SK-N-SH (cell line): ENCODE measurements around the gene EDRF1. TPM values are rescaled to one million over a fixed set of nuclear protein-coding genes. Genes with fewer than 3 reads are reported as not detected.

ENCODE experiments used
- CTCF ChIA-PET: fragments of 300-600, 350-600 bp; formaldehyde crosslinking; extraction: SDS; loops from one replicate; lab custom pipeline; 2021; lab: Yijun Ruan, JAX
- POLR2A ChIA-PET: fragments of 350-600 bp; sonication (Branson Sonifier 250); formaldehyde crosslinking; extraction: SDS; loops from one replicate; lab custom pipeline; 2020; ENCODE audit warnings: antibody characterized with exemption, inconsistent platforms; lab: Yijun Ruan, JAX
- DNase-seq: peaks from one replicate; pipeline ENCODE4 v3.0.0; 2012
- H2AFZ ChIP-seq: fragments of 200-600 bp; sonication (generic); 2 replicates; pipeline ENCODE4 v1.8.1; 2016; ENCODE audit warnings: antibody characterized with exemption, mild to moderate bottlenecking, low read depth
- H3F3A ChIP-seq: fragments of 200-600 bp; sonication (generic); replicated peaks from 2 replicates; pipeline ENCODE3; 2016; ENCODE audit warnings: antibody characterized with exemption, mild to moderate bottlenecking; ENCODE audit not compliant: insufficient read depth
- H3K27ac ChIP-seq, 2 experiments: fragments of 200-500 bp in 1 of 2; fragments of 200-600 bp in 1 of 2; sonication (Bioruptor generic) in 1 of 2; sonication (generic), shearing (Covaris generic) in 1 of 2; 2 replicates each; pipeline versions ENCODE4 v1.5.1 to v1.6.1; 2014 to 2016; ENCODE audit warnings: low read depth in 2 of 2, inconsistent platforms in 1 of 2, low read length in 1 of 2, mild to moderate bottlenecking in 1 of 2, mixed read lengths in 1 of 2
- H3K27me3 ChIP-seq: fragments of 200-600 bp; sonication (generic), shearing (Covaris generic); 2 replicates; pipeline ENCODE4 v1.6.1; 2016; ENCODE audit warnings: mixed run types; ENCODE audit not compliant: insufficient read depth
- H3K36me3 ChIP-seq, 2 experiments: fragments of 200-500 bp in 1 of 2; fragments of 200-600 bp in 1 of 2; sonication (Bioruptor generic) in 1 of 2; sonication (generic) in 1 of 2; replicated peaks in 1 of 2; 2 replicates each; pipeline versions ENCODE3 to v1.5.1; 2014 to 2016; ENCODE audit warnings: low read length in 1 of 2, mild to moderate bottlenecking in 1 of 2; ENCODE audit not compliant: insufficient read depth in 2 of 2, control insufficient read depth in 1 of 2
- H3K4me1 ChIP-seq, 2 experiments: fragments of 200-500 bp in 1 of 2; fragments of 200-600 bp in 1 of 2; sonication (Bioruptor generic) in 1 of 2; sonication (generic), shearing (Covaris generic) in 1 of 2; 2 replicates each; pipeline versions ENCODE4 v1.5.1 to v1.6.1; 2014 to 2016; ENCODE audit warnings: low read depth in 1 of 2, low read length in 1 of 2, mixed run types in 1 of 2; ENCODE audit not compliant: insufficient read depth in 2 of 2, control insufficient read depth in 1 of 2
- H3K4me2 ChIP-seq: fragments of 200-600 bp; sonication (generic), shearing (Covaris generic); 2 replicates; pipeline ENCODE4 v1.6.1; 2017; ENCODE audit warnings: mixed run types
- H3K4me3 ChIP-seq, 2 experiments: fragments of 200-500 bp in 1 of 2; fragments of 200-600 bp in 1 of 2; sonication (Bioruptor generic) in 1 of 2; sonication (generic), shearing (Covaris generic) in 1 of 2; 2 replicates each; pipeline versions ENCODE4 v1.5.1 to v1.8.1; 2014 to 2016; ENCODE audit warnings: low read depth in 2 of 2, inconsistent platforms in 1 of 2, low read length in 1 of 2, mild to moderate bottlenecking in 1 of 2, mixed read lengths in 1 of 2, moderate library complexity in 1 of 2
- H3K79me2 ChIP-seq: fragments of 200-600 bp; sonication (generic); 2 replicates; pipeline ENCODE4 v1.8.1; 2017; ENCODE audit warnings: mild to moderate bottlenecking; ENCODE audit not compliant: insufficient read depth
- H3K9ac ChIP-seq: fragments of 200-600 bp; sonication (generic); 2 replicates; pipeline ENCODE4 v1.6.1; 2017; ENCODE audit warnings: mixed run types
- H3K9me2 ChIP-seq: fragments of 200-600 bp; sonication (generic); 2 replicates; pipeline ENCODE4 v1.6.1; 2017; ENCODE audit warnings: mixed run types
- H3K9me3 ChIP-seq: fragments of 200-600 bp; sonication (generic); 2 replicates; pipeline ENCODE4 v1.6.1; 2017; ENCODE audit warnings: mixed run types, mild to moderate bottlenecking, moderate library complexity
- H4K20me1 ChIP-seq: fragments of 200-600 bp; sonication (generic); 2 replicates; pipeline ENCODE4 v1.6.1; 2017; ENCODE audit warnings: mild to moderate bottlenecking, mixed run types; ENCODE audit not compliant: insufficient read depth
- CHD2 ChIP-seq: fragments of 150-350 bp; IDR thresholded peaks from 2 replicates; pipeline ENCODE4 v1.6.1; 2018; ENCODE audit warnings: low read length; ENCODE audit not compliant: partially characterized antibody
- FOSL2 ChIP-seq: IDR thresholded peaks from 2 replicates; pipeline ENCODE4 v1.4.0; 2012; ENCODE audit warnings: low read depth, mild to moderate bottlenecking, moderate library complexity, borderline replicate concordance
- FOXJ3 ChIP-seq: sonication (generic); formaldehyde crosslinking; IDR thresholded peaks from 2 replicates; pipeline ENCODE4 v1.5.1; 2020; ENCODE audit warnings: mild to moderate bottlenecking, missing genetic modification reagents
- FOXM1 ChIP-seq: IDR thresholded peaks from 2 replicates; pipeline ENCODE4 v1.4.0; 2012; ENCODE audit warnings: low read depth, mild to moderate bottlenecking
- GABPA ChIP-seq: IDR thresholded peaks from 2 replicates; pipeline ENCODE4 v1.4.0; 2012; ENCODE audit warnings: low read depth, mild to moderate bottlenecking
- IRF3 ChIP-seq: fragments of 150-350 bp; IDR thresholded peaks from 2 replicates; pipeline ENCODE4 v1.6.1; 2016; ENCODE audit warnings: mild to moderate bottlenecking, low read depth, low read length
- NFIC ChIP-seq: IDR thresholded peaks from 2 replicates; pipeline ENCODE4 v1.4.0; 2012; ENCODE audit warnings: borderline replicate concordance
- PBX3 ChIP-seq: IDR thresholded peaks from 2 replicates; pipeline ENCODE4; 2012
- RAD21 ChIP-seq: IDR thresholded peaks from 2 replicates; pipeline ENCODE4 v1.6.1; 2012; ENCODE audit warnings: mild to moderate bottlenecking, low read length
- RCOR1 ChIP-seq: fragments of 150-350 bp; IDR thresholded peaks from 2 replicates; pipeline ENCODE4 v1.6.1; 2017; ENCODE audit warnings: antibody characterized with exemption, low read length
- REST ChIP-seq: IDR thresholded peaks from 2 replicates; pipeline ENCODE4 v1.6.1; 2012; ENCODE audit warnings: mild to moderate bottlenecking, low read depth, low read length, moderate library complexity
- RXRA ChIP-seq: IDR thresholded peaks from 2 replicates; pipeline ENCODE4 v1.4.0; 2012; ENCODE audit warnings: low read depth, mild to moderate bottlenecking, borderline replicate concordance
- SIN3A ChIP-seq: IDR thresholded peaks from 2 replicates; pipeline ENCODE4 v1.6.1; 2012; ENCODE audit warnings: low read depth, mild to moderate bottlenecking, low read length, moderate library complexity, borderline replicate concordance
- SMC3 ChIP-seq: IDR thresholded peaks from 2 replicates; pipeline ENCODE4 v1.6.1; 2012; ENCODE audit warnings: low read depth, low read length, improper control_type of control experiment
- USF1 ChIP-seq: IDR thresholded peaks from 2 replicates; pipeline ENCODE4 v1.4.0; 2012; ENCODE audit warnings: low read depth, borderline replicate concordance
- YY1 ChIP-seq: IDR thresholded peaks from 2 replicates; pipeline ENCODE4 v1.4.0; 2012; ENCODE audit warnings: low read depth, mild to moderate bottlenecking
- WGBS: methylation state at CpG from one replicate; pipeline ENCODE4 v1.1.6; 2017; ENCODE audit warnings: low lambda C conversion rate; 5-methylcytosine and 5-hydroxymethylcytosine counted together
- polyA plus RNA-seq, 3 experiments: library from polyadenylated mRNA; depleted of rRNA; stranded (reverse); fragments of >200 nt; gene quantifications; 2 replicates each; pipeline ENCODE4 v1.2.3, GENCODE V29; 2012

The EDRF1 gene
- polyA plus RNA-seq, 1 of the 3 experiments (the other 2 are of a cell fraction), result 19.2 TPM

- POLR2A ChIA-PET, result no interaction called here
- no peak overlapping the region for H3K4me2 ChIP-seq
- no peaks in the 10 kb centered on the region for H4K20me1 ChIP-seq
- CTCF ChIA-PET, result interaction anchor here (0.6 to 1.7 kb wide), 3 partner anchors 29 to 39 kb away, joined by 3 read pairs; no protein-coding TSS in a partner anchor
- H3K9me2 ChIP-seq, result no peaks in the 10 kb centered on the region
- H3K4me1 ChIP-seq, result no peaks in the 10 kb centered on the region
- 91% methylated on average over 4 of the region's 4 CpGs for WGBS
- H3F3A ChIP-seq, result no peaks in the 10 kb centered on the region
- no peak overlapping the region for H3K27ac ChIP-seq
- H3K36me3 ChIP-seq, result peaks cover 29 to 37% of the 10 kb centered on the region in 2 experiments
- no peak overlapping the region for H2AFZ ChIP-seq
- no peaks in the 10 kb centered on the region for H3K27me3 ChIP-seq
- H3K79me2 ChIP-seq, result no peaks in the 10 kb centered on the region
- DNase-seq, result peak; percentile 57
- H3K9me3 ChIP-seq, result no peaks in the 10 kb centered on the region
- H3K4me3 ChIP-seq, result no peak overlapping the region
- TF ChIP-seq NFIC (peak; percentile 42; the same call in 1 of the 2 replicates), RAD21 (no peak)
- H3K9ac ChIP-seq, result no peak overlapping the region
Measured at GRCh38 chr10:125768219-125768855, 48.8 kb downstream of the EDRF1 start.

GRCh38 chr10:125769175-125769574 is 49.7 kb downstream of the EDRF1 start:
- ChIA-PET POLR2A (no interaction called here), CTCF (interaction anchor here (1.4 to 1.7 kb wide), 2 partner anchors 28 to 32 kb away, joined by 3 read pairs; no protein-coding TSS in a partner anchor)
- no peaks in the 10 kb centered on the region for H3F3A ChIP-seq
- H3K4me1 ChIP-seq, result no peaks in the 10 kb centered on the region
- 96% methylated on average over 9 of the region's 12 CpGs for WGBS
- H3K27ac ChIP-seq, result no peak overlapping the region
- no peaks in the 10 kb centered on the region for H3K9me2 ChIP-seq
- DNase-seq, result no peak
- H3K27me3 ChIP-seq, result no peaks in the 10 kb centered on the region
- H3K9me3 ChIP-seq, result no peaks in the 10 kb centered on the region
- no peak overlapping the region for H3K4me3 ChIP-seq
- H2AFZ ChIP-seq, result no peak overlapping the region
- H3K4me2 ChIP-seq, result no peak overlapping the region
- H3K79me2 ChIP-seq, result no peaks in the 10 kb centered on the region
- no peak overlapping the region for H3K9ac ChIP-seq
- H4K20me1 ChIP-seq, result no peaks in the 10 kb centered on the region
- TF ChIP-seq REST (no peak), RXRA (no peak), GABPA (no peak), FOXM1 (no peak), CHD2 (no peak), PBX3 (no peak), RAD21 (no peak), USF1 (no peak), SIN3A (no peak), FOSL2 (no peak), SMC3 (no peak), IRF3 (no peak), FOXJ3 (no peak), RCOR1 (no peak), YY1 (no peak)
- peaks cover 22 to 28% of the 10 kb centered on the region in 2 experiments for H3K36me3 ChIP-seq
